HG02759 (cell line): ENCODE measurements around the gene GH2.
"Not testable (repeated sequence)": the region's sequence is repeated elsewhere in the genome, so short reads cannot be mapped to it uniquely, and the experiment has no call there.

Experiments used
- ATAC-seq: cut with Tn5 transposase; IDR thresholded peaks from one replicate; pipeline ENCODE4 v1.9.1; 2021; ENCODE audit warnings: mild to moderate bottlenecking, moderate library complexity; ENCODE audit not compliant: unreplicated experiment

The GH2 gene

DNA sequence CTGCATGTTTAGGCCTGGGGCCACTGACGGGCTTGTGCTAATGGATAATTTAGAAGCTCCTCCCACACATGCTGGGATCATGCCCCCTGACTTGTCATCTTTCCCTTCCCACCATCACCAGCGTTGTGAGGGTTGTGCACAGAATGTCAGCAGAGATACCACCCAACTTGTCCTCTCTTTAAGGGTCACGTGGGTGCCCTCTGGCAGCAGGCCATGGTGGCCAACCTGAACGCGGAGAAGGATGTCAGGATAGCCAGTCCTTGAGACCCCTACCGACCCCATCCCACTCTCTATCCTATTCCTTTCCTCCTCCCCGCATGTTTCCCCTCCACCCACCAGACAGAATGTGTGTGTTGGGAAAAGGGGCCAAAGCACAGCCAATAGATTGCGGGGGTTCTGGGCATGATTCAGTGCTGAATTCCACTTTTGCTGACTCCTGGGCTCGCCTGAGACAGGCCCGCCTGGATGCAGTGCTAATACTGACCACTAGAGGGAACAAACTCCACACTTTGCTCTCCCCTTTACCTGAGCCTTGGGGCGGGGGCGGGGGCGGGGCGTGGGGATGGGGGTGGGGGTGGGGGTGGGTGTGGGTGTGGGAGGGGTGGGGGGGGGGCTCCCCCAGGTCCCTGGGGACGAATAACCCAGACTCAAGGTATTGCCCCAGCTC is at the start of gene GH2:
TSS of gene GH2 (minus strand) at position 10 of the 667 bp plus-strand sequence. CDS start 143 bp downstream, outside the sequence.
- ATAC-seq, result peak; percentile 40

DNA sequence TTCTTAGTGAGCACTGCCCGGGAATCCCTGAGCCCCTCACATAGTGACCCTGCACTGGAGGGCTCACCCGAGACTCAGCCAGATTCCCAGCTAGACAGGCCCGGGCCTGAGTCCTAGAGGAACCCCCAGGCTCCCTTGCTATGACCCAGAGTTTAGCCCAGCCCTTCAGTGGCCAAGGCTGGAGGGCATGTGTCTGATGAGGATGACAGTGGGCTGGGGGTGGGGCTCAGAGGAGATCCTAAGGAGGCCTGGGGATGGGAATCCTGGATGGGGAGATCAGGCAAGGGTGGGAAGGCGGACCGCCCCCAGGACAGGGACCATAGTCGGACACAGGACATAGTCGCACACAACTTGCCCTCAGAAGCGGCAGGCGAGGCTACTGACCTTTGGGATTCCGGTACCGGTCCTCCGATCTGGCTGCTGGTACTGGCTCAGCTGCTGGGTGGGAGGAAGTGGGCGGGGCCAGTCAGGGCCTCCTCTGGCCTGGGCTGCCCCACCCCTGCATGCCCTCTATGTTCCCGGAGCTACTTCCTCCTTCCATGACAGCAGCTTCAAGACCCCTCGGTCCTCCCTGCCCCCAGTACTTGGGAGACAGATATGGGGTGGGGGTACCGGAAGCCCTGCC is 49.3 kb upstream of the GH2 start:
- ATAC-seq, result peak; percentile 49

DNA sequence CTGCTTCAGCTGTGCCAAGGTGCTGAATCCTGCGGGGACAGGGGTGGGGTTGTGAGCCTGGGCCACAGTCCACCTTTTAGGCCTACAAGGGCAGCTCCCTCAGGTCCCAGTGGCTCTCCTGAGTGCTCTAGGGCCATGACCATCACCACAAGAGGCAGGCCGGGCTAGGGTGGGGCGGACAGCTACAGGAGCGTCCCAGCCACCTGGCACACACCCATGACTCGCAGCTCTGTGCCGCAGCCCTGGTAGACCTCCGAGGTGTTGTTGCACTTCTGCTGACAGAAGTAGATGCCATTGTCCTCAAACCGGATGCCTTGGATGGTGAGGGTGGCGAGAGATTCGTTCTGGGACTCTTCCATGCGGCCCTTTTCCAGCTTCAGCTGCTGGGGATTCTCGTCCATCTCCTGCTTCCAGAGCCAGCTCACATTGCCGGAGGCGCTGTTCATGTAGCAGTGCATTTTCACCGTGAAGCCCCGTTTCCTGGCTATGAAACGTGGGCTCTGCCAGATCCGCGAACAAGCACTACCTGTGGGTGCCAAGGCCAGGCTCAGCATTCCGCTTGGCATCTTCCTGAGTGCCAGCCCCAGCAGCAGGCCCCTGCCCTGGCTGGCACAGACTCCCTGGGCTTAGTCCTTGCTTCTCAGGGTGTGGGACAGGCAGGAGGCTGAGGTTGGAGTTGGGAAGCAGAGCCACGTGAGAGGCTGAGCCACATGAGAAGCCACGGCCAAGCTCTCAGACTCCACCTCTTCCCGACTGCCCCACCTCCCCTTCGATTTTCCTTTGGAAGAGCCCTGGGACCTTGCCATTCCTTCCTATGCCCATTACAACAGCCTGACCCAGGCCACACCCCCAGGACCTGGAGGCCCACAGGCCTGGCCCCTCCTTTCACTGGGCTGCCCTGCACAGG is 48.4 kb upstream of the GH2 start:
- ATAC-seq, result no peak

DNA sequence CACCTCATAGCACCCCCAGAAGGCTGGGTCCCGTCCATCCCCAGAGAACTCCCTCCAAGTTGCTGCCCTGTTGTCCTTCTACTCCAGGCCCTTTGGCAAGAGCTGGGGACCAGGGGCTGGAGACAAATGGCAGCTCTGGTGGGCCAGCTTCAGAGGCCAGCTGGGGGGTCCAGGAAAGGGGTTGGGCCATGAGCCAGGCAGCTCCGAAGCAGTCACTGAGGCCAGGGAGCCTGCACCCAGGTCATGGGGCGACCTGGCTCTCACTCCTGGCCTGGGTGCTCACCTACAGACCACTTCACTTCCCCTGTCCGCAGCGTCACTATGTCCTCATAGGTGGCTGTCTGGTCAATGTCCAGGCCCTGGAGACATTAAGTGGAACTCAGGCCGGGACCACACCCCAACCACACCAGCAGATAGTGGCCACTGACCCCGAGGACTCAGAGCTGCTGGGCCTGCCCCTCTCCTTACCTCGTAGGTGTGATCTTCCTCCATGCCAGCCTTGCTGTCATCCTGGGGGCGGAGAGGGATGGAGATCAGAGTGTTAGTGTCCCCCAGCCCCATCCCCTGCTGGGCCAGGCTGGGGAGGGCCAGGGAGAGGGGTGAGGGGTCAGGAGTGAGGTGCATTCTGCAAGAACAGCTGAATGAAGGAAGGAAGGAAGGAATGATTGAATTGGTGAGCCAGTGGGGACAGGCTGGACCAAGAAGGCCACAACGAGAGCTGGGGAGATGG is 47.4 kb upstream of the GH2 start:
- no peak for ATAC-seq

DNA sequence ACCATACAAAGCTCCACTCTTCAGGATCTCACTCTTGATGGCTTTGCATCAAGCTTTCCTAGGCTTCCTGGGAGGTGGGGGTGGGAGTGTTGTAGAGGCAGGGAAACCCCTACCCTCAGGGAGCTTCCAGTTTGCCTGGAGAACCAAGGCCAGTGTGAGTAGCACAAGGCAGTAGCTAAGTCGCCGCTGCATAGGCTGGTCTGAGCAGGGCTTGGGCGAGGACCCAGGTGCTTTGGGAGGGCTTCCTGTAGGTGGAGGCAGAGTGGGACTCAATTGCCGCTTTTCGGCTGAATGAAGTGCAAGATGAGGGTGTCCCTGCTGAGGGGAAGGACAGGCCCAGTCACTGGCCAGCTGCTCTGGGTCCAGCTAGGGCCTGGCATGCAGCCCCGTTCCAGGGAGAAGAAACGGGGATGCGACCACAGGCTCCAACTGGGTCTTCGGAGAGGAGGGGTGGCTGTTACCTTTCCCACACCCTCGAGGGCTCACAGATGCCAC is 46.5 kb upstream of the GH2 start:
- ATAC-seq, result no peak

GRCh38 chr17:63927464-63928171 is 45.9 kb upstream of the GH2 start:
- no peak for ATAC-seq

GRCh38 chr17:63926164-63926563 is 44.4 kb upstream of the GH2 start:
- ATAC-seq, result no peak

- peak; percentile 38 for ATAC-seq
Measured at GRCh38 chr17:63925615-63926014, 43.9 kb upstream of the GH2 start.

GRCh38 chr17:63922402-63922801 is 40.7 kb upstream of the GH2 start:
- ATAC-seq, result not testable (repeated sequence)

DNA sequence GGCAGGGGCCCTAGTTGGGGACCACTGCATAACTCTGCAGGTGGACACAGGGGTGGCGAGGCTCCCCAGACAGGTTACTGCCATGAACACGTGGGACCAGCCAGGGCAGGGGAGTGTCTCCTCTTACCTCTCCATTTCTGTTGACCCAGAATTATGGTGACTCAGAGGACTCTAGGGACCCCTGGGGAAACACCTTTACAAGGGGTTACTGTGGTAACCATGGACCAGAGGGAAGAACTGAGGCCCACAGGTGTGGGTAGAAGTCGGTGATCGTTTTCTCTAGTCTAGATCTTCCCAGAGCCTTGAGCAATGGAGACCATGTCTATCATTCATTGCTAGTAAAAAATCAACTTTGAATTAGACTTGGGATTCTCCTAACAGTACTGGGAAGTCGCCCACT is 39.0 kb upstream of the GH2 start:
- not testable (repeated sequence) for ATAC-seq

DNA sequence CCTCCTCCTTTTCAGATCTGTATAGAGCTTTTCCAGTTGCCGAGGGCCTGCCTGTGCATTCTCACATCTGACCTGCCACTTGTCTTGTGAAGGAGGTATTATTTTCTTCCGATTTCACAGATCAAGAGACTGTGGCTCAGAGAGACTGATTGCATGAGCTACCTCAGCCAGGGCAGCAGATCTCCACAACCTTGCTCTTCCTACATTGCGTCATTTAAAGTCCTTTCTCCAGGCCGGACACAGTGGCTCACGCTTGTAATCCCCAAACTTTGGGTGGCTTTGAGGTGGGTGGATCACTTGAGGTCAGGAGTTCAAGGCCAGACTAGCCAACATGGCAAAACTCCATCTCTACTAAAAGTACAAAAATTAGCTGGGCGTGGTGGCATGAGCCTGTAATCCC is 38.3 kb upstream of the GH2 start:
- ATAC-seq, result not testable (repeated sequence)

- ATAC-seq, result peak; percentile 71
Measured at GRCh38 chr17:63919311-63919723, 37.6 kb upstream of the GH2 start.

- ATAC-seq, result not testable (repeated sequence)
Measured at GRCh38 chr17:63918789-63919305, 37.1 kb upstream of the GH2 start, which contains the start of gene GH1. GH1 (minus strand) TSS chr17:63918839; CDS start chr17:63918776, 63 bp downstream.

- no peak for ATAC-seq
Measured at GRCh38 chr17:63918305-63918704, 36.6 kb upstream of the GH2 start.

DNA sequence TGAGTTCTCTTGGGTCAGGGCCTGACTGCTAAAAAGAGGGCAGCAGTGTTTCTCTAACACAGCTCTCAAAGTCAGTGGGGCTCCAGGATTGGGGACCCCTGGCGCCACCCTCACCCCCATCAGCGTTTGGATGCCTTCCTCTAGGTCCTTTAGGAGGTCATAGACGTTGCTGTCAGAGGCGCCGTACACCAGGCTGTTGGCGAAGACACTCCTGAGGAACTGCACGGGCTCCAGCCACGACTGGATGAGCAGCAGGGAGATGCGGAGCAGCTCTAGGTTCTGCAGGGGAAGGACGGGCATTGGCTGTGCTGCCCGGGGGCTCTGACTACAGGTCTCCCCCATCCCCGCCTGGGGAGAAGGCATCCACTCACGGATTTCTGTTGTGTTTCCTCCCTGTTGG is 35.9 kb upstream of the GH2 start:
- no peak for ATAC-seq

GRCh38 chr17:63917206-63917605 is 35.5 kb upstream of the GH2 start:
- not testable (repeated sequence) for ATAC-seq

DNA sequence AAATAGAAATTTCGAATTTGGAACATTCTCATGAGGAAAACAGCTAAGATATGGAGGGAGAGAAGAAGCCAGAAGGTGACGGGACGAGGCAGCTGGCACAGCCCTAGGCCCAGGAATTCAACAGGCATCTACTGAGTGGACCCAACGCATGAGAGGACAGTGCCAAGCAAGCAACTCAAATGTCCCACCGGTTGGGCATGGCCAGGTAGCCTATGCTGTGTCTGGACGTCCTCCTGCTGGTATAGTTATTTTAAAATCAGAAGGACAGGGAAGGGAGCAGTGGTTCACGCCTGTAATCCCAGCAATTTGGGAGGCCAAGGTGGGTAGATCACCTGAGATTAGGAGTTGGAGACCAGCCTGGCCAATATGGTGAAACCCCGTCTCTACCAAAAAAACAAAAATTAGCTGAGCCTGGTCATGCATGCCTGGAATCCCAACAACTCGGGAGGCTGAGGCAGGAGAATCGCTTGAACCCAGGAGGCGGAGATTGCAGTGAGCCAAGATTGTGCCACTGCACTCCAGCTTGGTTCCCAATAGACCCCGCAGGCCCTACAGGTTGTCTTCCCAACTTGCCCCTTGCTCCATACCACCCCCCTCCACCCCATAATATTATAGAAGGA is 34.9 kb upstream of the GH2 start:
- ATAC-seq, result no peak

DNA sequence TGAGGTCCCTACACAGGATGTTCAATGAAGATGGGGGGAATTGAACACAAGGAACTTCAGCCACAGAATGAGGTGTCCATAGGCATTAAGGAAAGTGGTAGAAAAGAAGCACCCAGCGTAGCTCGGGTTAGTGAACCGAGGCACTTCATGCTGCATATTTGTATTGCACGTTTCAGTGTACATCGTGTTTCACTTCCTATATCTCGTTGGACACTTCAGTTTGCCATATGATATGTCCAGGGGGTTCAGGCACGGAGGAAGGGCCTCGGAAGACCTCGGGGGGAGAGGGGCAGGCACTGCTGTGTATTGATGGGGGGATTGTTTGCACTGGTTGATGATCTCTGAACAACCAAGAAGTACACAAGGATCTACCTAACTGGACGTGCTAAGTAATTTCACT is 34.0 kb upstream of the GH2 start:
- ATAC-seq, result not testable (repeated sequence)

- no peak for ATAC-seq
Measured at GRCh38 chr17:63914471-63914870, 32.7 kb upstream of the GH2 start.
